ENCODE data around the gene HUWE1. TPM values are rescaled to one million over a fixed set of nuclear protein-coding genes. Genes with fewer than 3 reads are reported as not detected.

Gene HUWE1
- total RNA-seq, 2 donors from 2014 or later, result 116 to 169 TPM

DNA sequence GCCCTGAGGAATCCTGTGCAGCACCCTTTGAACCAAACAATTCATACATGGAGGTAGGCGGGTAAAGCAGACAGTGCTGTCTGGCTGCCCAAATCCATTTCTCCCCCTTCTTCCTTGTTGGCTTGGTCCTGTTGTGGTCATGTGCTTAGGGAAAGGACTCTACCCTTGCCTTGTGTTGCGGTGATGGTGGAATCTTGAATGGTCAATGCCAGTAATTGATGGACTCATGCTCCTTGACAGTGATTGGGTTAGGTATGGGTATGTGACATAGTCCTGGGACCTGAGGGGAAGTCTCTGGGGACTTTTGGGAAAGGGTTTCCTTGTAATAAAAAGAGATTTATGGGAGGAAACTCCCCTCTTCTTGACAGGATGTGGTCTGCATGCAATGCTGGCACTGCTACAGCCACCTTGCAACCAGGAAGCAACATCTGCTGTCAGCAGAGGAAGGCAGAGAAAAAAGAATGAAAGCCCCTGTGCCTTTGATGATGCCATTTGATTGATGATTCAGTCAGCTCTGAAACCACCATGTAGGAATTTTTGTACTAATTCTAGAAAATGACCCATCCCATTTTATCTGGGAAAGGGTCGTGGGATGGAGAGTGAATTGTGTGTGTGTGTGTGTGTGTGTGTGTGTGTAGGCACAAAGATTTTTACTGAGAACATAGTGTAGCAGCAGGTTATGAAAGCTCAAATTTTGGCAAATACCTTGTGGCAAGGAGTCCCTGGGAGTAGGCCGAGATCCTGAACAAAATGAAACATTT is 30.0 kb upstream of the HUWE1 start:
- intact Hi-C loops (cut with DNase I), result no loop called here
- Histone ChIP-seq H3K4me3 (no peak overlapping the region), H3K4me1 (no peaks in the 10 kb centered on the region), H3K9me3 (no peaks in the 10 kb centered on the region), H3K27ac (no peak overlapping the region), H3K9ac (ENCODE audit: low read depth in 2 of 2, low read length in 2 of 2) (no peak overlapping the region), H3K27me3 (no peaks in the 10 kb centered on the region), H3K36me3 (no peaks in the 10 kb centered on the region)
- TF ChIP-seq, protein P1, sequence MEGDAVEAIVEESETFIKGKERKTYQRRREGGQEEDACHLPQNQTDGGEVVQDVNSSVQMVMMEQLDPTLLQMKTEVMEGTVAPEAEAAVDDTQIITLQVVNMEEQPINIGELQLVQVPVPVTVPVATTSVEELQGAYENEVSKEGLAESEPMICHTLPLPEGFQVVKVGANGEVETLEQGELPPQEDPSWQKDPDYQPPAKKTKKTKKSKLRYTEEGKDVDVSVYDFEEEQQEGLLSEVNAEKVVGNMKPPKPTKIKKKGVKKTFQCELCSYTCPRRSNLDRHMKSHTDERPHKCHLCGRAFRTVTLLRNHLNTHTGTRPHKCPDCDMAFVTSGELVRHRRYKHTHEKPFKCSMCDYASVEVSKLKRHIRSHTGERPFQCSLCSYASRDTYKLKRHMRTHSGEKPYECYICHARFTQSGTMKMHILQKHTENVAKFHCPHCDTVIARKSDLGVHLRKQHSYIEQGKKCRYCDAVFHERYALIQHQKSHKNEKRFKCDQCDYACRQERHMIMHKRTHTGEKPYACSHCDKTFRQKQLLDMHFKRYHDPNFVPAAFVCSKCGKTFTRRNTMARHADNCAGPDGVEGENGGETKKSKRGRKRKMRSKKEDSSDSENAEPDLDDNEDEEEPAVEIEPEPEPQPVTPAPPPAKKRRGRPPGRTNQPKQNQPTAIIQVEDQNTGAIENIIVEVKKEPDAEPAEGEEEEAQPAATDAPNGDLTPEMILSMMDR (IDR thresholded peaks at IDR 0.05), result no peak
- DNase-seq, result no peak

DNA sequence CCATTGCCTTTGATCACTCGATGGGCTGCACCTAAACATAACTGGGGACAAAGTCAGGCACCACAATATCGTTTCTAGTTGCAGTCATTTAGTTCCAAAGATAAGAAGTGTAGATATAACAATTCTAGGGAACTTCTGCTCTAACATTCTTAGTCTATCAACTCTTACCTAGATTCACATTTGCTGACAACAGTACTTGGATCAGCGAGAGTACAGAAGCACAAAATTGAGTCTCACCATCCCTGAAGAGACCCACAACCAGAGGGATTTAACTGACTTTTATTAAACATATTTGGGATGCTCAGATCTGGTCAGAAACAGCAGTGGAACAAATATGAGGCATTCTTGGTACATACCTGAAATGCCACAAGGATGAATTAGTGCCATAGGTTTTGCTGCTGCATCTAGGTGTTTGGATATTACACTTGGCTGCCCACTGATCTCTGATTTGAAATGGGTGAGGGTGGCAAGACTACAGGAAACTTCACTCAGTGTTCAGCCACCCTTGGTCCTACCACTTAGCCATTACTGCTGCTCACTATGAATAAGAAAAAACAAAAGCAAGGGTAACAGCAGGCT is 28.9 kb upstream of the HUWE1 start:
- H3K9ac ChIP-seq (ENCODE audit: low read depth in 2 of 2, low read length in 2 of 2), result no peak overlapping the region
- intact Hi-C loops (cut with DNase I), result no loop called here

DNA sequence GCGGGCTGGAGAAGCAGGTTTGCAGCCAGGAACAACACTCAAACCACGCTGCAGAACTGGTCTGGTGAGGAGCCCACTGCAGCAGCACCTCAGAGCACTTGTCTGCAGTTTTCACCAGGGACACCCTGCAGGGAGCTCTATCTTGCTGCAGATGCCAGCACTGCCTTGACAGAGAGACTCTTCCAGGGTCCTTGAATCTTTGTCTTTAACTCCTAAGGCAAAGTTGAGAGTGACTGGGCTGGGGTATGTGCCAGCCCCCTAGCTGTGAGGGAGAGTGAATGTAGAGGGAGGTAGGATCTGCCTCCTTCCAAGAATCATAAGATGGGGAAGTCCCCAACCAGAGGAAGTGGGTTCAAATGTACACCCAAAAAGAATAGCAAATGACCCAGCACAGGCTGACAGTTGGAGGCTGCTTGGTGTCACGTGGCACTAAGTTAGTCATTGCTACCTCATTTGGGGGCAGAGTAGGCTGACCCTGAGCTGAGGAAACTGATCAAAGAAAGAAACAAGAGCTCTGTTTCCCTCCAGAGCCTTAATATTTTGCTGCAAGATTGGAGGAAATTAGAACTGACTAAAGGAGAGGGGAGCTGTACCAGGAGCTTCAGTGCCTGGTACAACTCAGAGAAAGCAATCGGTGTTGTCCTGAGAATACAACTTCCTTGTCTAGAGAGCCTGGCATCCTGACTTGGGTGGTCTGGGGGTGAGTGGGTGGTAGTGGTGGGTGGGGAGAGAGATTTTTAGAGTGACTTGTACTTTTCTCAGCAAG is 28.2 kb upstream of the HUWE1 start:
- TF ChIP-seq, protein P1 (IDR thresholded peaks at IDR 0.05), result no peak
- H3K27me3 ChIP-seq, result no peaks in the 10 kb centered on the region
- intact Hi-C loops (cut with DNase I), result no loop called here
- no peak overlapping the region for H3K9ac ChIP-seq (ENCODE audit: low read depth in 2 of 2, low read length in 2 of 2)
- no peaks in the 10 kb centered on the region for H3K4me1 ChIP-seq
- H3K4me3 ChIP-seq, result no peak overlapping the region
- H3K27ac ChIP-seq, result no peak overlapping the region
- H3K9me3 ChIP-seq, result no peaks in the 10 kb centered on the region
- no peak for DNase-seq
- no peaks in the 10 kb centered on the region for H3K36me3 ChIP-seq

More for the DNA sequence above, 28.9 kb upstream of the HUWE1 start:
- H3K27ac ChIP-seq, result no peak overlapping the region
- no peaks in the 10 kb centered on the region for H3K36me3 ChIP-seq
- TF ChIP-seq, protein P1 (IDR thresholded peaks at IDR 0.05), result no peak
- no peak for DNase-seq
- H3K9me3 ChIP-seq, result no peaks in the 10 kb centered on the region
- H3K27me3 ChIP-seq, result no peaks in the 10 kb centered on the region
- H3K4me3 ChIP-seq, result no peak overlapping the region
- H3K4me1 ChIP-seq, result no peaks in the 10 kb centered on the region

GRCh38 chrX:53713987-53714579 is 27.6 kb upstream of the HUWE1 start:
- Histone ChIP-seq H3K9me3 (no peaks in the 10 kb centered on the region), H3K27ac (no peak overlapping the region), H3K4me3 (no peak overlapping the region), H3K4me1 (no peaks in the 10 kb centered on the region), H3K9ac (ENCODE audit: low read depth in 2 of 2, low read length in 2 of 2) (no peak overlapping the region), H3K36me3 (no peaks in the 10 kb centered on the region), H3K27me3 (no peaks in the 10 kb centered on the region)
- TF ChIP-seq, protein P1 (IDR thresholded peaks at IDR 0.05), result no peak
- DNase-seq, result no peak
- intact Hi-C loops (cut with DNase I), result no loop called here

- H3K27ac ChIP-seq, result no peak overlapping the region
- no peaks in the 10 kb centered on the region for H3K9me3 ChIP-seq
- intact Hi-C loops (cut with DNase I), result no loop called here
- H3K4me1 ChIP-seq, result no peaks in the 10 kb centered on the region
- TF ChIP-seq, protein P1 (IDR thresholded peaks at IDR 0.05), result no peak
- no peak overlapping the region for H3K4me3 ChIP-seq
- no peak overlapping the region for H3K9ac ChIP-seq (ENCODE audit: low read depth in 2 of 2, low read length in 2 of 2)
- DNase-seq, result no peak
- H3K36me3 ChIP-seq, result no peaks in the 10 kb centered on the region
- H3K27me3 ChIP-seq, result no peaks in the 10 kb centered on the region
Measured at GRCh38 chrX:53711436-53711835, 24.9 kb upstream of the HUWE1 start.

Data from colonic mucosa (tissue), 4 donors.